NT2/D1 (cell line): ENCODE data around the gene NDUFAF8.

ENCODE experiments used
- YY1 ChIP-seq: IDR thresholded peaks from 2 replicates; pipeline ENCODE4 v1.6.1; 2011; ENCODE audit not compliant: insufficient read length, insufficient read depth
- ZNF274 ChIP-seq: IDR thresholded peaks from 2 replicates; pipeline ENCODE4 v1.6.1; 2011; ENCODE audit warnings: mild to moderate bottlenecking, low read depth, low read length

DNA sequence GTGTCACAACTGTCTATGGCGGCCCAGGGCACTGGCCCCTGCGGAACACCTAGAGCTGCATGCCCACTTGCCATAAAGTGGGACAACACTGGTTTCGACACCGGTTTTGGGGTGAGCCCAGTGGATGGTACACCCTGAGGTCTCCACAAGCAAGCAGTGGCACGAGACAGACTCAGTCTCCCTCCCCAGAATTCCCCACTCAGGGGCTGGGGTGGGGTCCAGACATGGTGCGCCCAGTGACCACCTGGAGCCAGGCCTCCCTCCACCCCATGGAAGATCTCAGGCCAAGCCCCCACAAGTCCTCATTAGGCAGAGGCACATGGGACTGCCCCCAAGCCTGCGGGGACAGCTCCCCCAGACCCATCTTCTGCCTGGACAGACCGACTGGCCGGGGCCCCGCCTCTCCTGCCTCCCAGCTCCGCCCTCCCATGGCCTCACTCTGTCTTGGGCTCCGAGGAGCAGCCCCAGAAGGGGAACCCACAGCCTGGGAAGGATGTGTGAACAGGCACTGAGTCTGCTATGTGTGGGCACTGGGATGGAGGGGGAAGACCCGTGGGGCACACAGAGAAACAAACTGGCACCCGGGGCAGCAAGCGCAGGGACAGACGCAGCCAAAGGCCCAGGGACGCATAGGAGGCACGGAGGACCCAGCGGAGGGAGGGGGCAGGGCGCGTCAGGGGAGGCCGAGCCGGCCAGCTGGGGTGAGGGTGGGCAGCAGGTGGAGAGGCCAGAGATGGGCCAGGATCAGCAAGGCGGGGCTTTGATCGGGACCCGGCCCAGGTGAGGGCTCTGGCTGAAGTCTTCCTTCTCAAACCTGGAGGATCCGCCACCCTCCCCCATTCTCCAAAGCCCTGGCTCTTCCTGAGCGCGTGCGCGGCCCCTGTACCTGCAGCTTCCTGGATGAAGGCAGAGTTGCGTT is 3.0 kb upstream of the NDUFAF8 start:
- TF ChIP-seq ZNF274 = no peak
- TF ChIP-seq YY1 = no peak
